Endodermal cell (in vitro differentiated cells): ENCODE measurements around the gene ARHGAP6. TPM values are rescaled to one million over a fixed set of nuclear protein-coding genes. Genes with fewer than 3 reads are reported as not detected.
A peak's percentile ranks its signal among the peaks of the same experiment; 100 is the strongest.

ENCODE experiments used
- DNase-seq: peaks from one replicate; pipeline ENCODE4 v3.0.0-alpha.2; 2017
- H3K27ac ChIP-seq: 2 replicates; pipeline ENCODE4 v1.5.1; 2013; ENCODE audit warnings: mild to moderate bottlenecking, low read depth, low read length, moderate library complexity
- H3K27me3 ChIP-seq: 2 replicates; pipeline ENCODE4 v1.6.1; 2013; ENCODE audit warnings: mild to moderate bottlenecking, low read length, moderate library complexity; ENCODE audit not compliant: insufficient read depth, control insufficient read depth, poor library complexity, severe bottlenecking
- H3K36me3 ChIP-seq: 2 replicates; pipeline ENCODE4 v1.7.0; 2013; ENCODE audit warnings: mild to moderate bottlenecking, low read length, moderate library complexity; ENCODE audit not compliant: control insufficient read depth, insufficient read depth
- H3K4me1 ChIP-seq: one replicate; pipeline ENCODE4 v1.7.0; 2013; ENCODE audit warnings: low read length; ENCODE audit not compliant: control insufficient read depth, insufficient read depth
- H3K4me3 ChIP-seq: 2 replicates; pipeline ENCODE4 v1.5.1; 2013; ENCODE audit warnings: mild to moderate bottlenecking, low read length, moderate library complexity
- H3K9ac ChIP-seq: 2 replicates; pipeline ENCODE4 v1.6.1; 2013; ENCODE audit warnings: mild to moderate bottlenecking, low read length, moderate library complexity; ENCODE audit not compliant: poor library complexity, severe bottlenecking; ENCODE audit errors: extremely low read depth
- H3K9me3 ChIP-seq: 2 replicates; pipeline ENCODE4 v1.6.1; 2013; ENCODE audit warnings: mild to moderate bottlenecking, low read length, moderate library complexity; ENCODE audit not compliant: control insufficient read depth
- H3K27ac Mint-ChIP-seq: 2 replicates; pipeline ENCODE4 v1.8.0; 2020; ENCODE audit warnings: mixed read lengths
- H3K27me3 Mint-ChIP-seq: 2 replicates; pipeline ENCODE4 v1.8.0; 2021; ENCODE audit warnings: mild to moderate bottlenecking, mixed read lengths; ENCODE audit not compliant: insufficient read depth
- H3K36me3 Mint-ChIP-seq: 2 replicates; pipeline ENCODE4 v1.8.0; 2020; ENCODE audit warnings: low read depth, mixed read lengths
- H3K4me1 Mint-ChIP-seq: 2 replicates; pipeline ENCODE4 v1.8.0; 2020; ENCODE audit warnings: mixed read lengths
- H3K4me3 Mint-ChIP-seq: 2 replicates; pipeline ENCODE4 v1.8.0; 2020; ENCODE audit warnings: mild to moderate bottlenecking, moderate library complexity, mixed read lengths
- H3K9me3 Mint-ChIP-seq: 2 replicates; pipeline ENCODE4 v1.8.0; 2020; ENCODE audit warnings: mild to moderate bottlenecking, mixed read lengths
- WGBS, 2 experiments: methylation state at CpG; one replicate each; pipeline versions ENCODE4 v1.1.5 to v1.1.7; 2013; ENCODE audit warnings: missing lambda C conversion rate in 2 of 2, mixed read lengths in 1 of 2; ENCODE audit not compliant: insufficient coverage in 1 of 2, insufficient read length in 1 of 2; 5-methylcytosine and 5-hydroxymethylcytosine counted together
- total RNA-seq, 2 donors: library from RNA; stranded (reverse); fragmentation: NEBNext Ultra II Directional in 1 of 2; extraction: Animal tissue kit (Norgen Biotek cat#: 25700) in 1 of 2; gene quantifications; 2 replicates in 1 of 2; 3 replicates in 1 of 2; pipeline ENCODE4 v1.2.1, GENCODE V29; 2021
- TF ChIP-seq, protein P1 (sequence below): fragments of 200-600 bp; sonication (generic); conservative IDR thresholded peaks from 2 replicates; pipeline ENCODE4 v1.5.0; 2021; ENCODE audit warnings: antibody characterized with exemption, mild to moderate bottlenecking

Gene ARHGAP6
- total RNA-seq, 2 donors from 2014 or later = 0.48 to 0.73 TPM

DNA sequence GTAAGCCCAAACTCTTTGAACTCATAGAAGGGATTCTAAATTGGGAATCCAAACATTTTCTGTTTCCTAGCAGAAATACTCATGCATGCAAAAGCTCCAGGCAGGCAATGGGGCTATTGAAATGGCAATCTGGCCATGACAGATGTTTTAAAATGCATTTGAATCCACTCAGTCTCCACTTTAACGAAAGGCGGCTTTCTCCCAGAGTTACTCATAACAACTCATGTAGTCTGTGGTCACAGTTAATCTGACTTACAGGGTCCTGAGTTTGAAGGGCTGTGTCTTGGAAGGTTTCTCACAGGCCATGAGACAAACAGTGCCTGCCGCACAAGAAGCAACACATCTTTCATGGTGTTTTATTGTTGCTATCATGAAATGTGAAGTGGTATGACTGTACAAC lies 186.8 kb downstream of the ARHGAP6 start:
- H3K27me3 ChIP-seq = no peaks in the 10 kb centered on the region
- no peaks in the 10 kb centered on the region for H3K36me3 ChIP-seq
- Mint-ChIP-seq H3K4me3 (no peak overlapping the region), H3K4me1 (no peaks in the 10 kb centered on the region), H3K9me3 (peaks cover 43% of the 10 kb centered on the region), H3K27me3 (no peaks in the 10 kb centered on the region), H3K27ac (no peak overlapping the region), H3K36me3 (no peaks in the 10 kb centered on the region)
- H3K9me3 ChIP-seq = no peaks in the 10 kb centered on the region
- peak overlapping the region; percentile 71 for H3K27ac ChIP-seq
- TF ChIP-seq, protein P1, sequence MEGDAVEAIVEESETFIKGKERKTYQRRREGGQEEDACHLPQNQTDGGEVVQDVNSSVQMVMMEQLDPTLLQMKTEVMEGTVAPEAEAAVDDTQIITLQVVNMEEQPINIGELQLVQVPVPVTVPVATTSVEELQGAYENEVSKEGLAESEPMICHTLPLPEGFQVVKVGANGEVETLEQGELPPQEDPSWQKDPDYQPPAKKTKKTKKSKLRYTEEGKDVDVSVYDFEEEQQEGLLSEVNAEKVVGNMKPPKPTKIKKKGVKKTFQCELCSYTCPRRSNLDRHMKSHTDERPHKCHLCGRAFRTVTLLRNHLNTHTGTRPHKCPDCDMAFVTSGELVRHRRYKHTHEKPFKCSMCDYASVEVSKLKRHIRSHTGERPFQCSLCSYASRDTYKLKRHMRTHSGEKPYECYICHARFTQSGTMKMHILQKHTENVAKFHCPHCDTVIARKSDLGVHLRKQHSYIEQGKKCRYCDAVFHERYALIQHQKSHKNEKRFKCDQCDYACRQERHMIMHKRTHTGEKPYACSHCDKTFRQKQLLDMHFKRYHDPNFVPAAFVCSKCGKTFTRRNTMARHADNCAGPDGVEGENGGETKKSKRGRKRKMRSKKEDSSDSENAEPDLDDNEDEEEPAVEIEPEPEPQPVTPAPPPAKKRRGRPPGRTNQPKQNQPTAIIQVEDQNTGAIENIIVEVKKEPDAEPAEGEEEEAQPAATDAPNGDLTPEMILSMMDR = no peak
- no peaks in the 10 kb centered on the region for H3K4me1 ChIP-seq
- 75% methylated on average over 3 of the region's 3 CpGs; no CpG with 5 or more reads in 1 of the 2 experiments for WGBS, 2 experiments
- DNase-seq = no peak
- no peak overlapping the region for H3K9ac ChIP-seq
- no peak overlapping the region for H3K4me3 ChIP-seq

DNA sequence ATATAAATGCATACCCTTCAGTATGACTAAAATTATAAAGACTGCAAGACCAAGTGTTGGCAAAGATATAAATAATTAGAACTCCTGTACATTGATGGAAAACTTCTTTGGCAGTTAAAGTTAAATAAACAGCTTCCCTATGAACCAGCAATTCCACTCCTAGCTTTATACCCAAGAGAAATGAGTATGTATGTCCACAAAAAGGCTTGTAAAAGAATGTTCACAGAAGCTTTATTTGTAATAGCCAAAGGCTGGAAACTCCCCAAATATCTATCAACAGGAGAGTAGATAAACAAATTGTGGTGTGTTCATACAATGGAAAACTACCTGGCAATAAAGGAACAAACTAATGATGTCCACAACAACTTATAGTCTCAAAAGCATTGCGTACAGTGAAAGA lies 187.7 kb downstream of the ARHGAP6 start:
- Mint-ChIP-seq H3K4me1 (no peaks in the 10 kb centered on the region), H3K4me3 (no peak overlapping the region), H3K9me3 (peaks cover 38% of the 10 kb centered on the region), H3K27me3 (no peaks in the 10 kb centered on the region), H3K27ac (no peak overlapping the region), H3K36me3 (no peaks in the 10 kb centered on the region)
- Histone ChIP-seq H3K4me1 (no peaks in the 10 kb centered on the region), H3K9ac (no peak overlapping the region), H3K9me3 (no peaks in the 10 kb centered on the region), H3K27me3 (no peaks in the 10 kb centered on the region), H3K36me3 (no peaks in the 10 kb centered on the region), H3K27ac (no peak overlapping the region), H3K4me3 (no peak overlapping the region)
- no CpG with 5 or more reads among the region's 1 CpG for WGBS, 2 experiments
- no peak for DNase-seq
- TF ChIP-seq, protein P1 = no peak

DNA sequence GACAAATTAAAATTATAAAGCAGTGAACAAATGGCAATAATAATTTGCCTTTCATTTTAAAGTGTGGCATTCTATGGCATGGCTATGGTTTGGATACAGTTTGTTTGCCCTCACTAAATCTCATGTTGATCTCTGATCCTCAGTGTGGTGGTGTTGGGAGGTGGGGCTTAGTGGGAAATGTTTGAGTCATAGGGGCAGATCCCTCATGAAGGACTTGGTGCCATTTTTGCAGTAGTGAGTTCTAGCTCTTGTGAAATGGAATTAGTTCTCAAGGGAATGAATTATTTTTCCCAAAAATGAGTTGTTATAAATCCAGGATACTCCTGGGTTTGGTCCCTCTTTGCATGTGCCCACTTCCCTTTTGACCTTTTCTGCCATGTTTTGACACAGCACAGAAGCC lies 191.1 kb downstream of the ARHGAP6 start:
- H3K36me3 ChIP-seq = no peaks in the 10 kb centered on the region
- H3K9ac ChIP-seq = no peak overlapping the region
- H3K9me3 ChIP-seq = no peaks in the 10 kb centered on the region
- H3K27me3 ChIP-seq = no peaks in the 10 kb centered on the region
- Mint-ChIP-seq H3K36me3 (no peaks in the 10 kb centered on the region), H3K4me3 (no peak overlapping the region), H3K27ac (no peak overlapping the region), H3K4me1 (no peaks in the 10 kb centered on the region), H3K9me3 (peaks cover 46% of the 10 kb centered on the region), H3K27me3 (no peaks in the 10 kb centered on the region)
- no peaks in the 10 kb centered on the region for H3K4me1 ChIP-seq
- TF ChIP-seq, protein P1 = no peak
- DNase-seq = no peak
- no peak overlapping the region for H3K4me3 ChIP-seq
- H3K27ac ChIP-seq = no peak overlapping the region
